ENCODE data around the gene KCNMB2.
"Not testable (repeated sequence)": the region's sequence is repeated elsewhere in the genome, so short reads cannot be mapped to it uniquely, and the experiment has no call there.

Gene KCNMB2

DNA sequence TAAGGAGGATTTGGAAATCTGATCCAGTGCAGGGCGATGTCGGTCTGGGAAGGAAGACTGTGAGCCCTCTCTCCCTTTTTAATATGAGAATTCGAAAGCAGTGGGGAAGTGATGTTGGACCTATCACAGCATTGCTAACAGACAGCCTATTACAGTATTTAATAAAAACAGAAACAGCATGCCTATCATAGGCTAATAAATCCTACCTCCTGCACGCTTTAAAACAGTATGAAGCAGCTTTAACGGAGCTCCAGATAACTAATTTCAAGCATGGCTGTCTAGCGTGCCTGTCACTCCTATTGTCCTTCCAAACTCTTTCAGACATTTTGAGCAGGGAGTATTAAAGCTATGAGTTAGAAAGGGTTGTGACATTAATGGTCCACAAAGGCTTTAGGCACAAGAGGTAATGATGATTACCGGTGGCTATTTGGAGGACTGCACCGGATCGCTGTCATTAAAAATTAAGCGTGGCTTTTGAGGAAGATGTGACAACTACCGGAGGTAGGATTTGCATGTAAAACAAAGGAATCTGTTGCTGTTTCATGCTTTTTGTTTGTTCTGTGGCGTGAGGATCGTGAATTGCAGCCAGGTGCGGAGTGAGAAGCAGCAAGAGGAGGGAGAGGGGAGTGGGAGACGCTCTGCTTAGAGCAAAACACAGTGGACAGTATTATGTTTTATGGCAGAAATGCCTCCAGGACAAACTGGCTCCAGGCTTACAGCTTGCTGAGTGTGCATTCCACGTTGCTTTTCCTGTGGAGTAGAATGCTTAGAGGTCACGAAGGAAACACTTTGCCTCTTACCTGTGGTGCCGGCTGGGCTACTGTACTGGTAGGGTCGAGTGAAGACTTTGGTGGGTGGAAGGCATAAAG, at the start of gene KCNMB2:
Gene KCNMB2, plus strand, starts transcription at position 226 of the 869 bp plus-strand sequence.
- no peak for DNase-seq (ENCODE audit: low read depth)

GRCh38 chr3:178486903-178487302, 49.3 kb upstream of the KCNMB2 start:
- DNase-seq (ENCODE audit: low read depth) = no peak

DNA sequence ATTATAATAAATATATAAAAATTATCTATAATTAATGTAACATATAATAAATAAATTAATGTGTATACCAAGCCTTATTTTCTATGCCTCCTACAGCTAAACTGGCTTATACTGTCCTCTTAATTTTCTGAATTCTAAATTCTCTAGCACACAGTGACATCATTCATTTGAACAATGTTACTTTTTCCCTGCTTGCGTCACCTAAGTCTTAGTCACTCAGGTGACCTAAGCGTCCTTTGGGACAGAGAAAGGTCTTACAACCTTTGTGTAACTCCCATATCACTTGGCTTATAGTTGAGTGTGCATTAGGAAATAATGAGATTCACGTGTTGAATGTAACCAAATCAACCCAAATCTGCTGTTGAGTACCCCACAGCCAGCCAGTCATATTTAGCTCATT, 48.5 kb upstream of the KCNMB2 start:
- DNase-seq (ENCODE audit: low read depth) = no peak

GRCh38 chr3:178491751-178492150, 44.5 kb upstream of the KCNMB2 start:
- DNase-seq (ENCODE audit: low read depth) = no peak

DNA sequence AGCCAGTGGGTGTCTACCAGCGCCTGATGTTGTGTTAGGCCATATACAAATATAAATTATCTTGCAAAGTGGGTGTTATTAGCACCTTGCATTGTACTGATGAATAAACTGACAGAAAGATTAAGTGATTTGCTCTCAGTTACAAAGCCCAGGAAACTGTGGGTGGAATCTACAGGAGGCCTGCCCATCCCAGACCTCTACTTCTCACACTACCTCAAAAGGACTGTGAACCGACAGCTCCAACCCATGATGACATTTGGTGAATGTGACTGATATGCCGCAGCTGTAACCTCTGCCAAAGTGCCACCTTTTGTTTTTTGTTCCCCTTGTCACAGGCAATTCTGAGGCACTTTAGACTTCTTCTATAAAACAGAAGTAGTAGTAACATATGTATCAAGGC, 43.7 kb upstream of the KCNMB2 start:
- no peak for DNase-seq (ENCODE audit: low read depth)

GRCh38 chr3:178494386-178494785, 41.9 kb upstream of the KCNMB2 start:
- no peak for DNase-seq (ENCODE audit: low read depth)

GRCh38 chr3:178496911-178497310, 39.3 kb upstream of the KCNMB2 start:
- no peak for DNase-seq (ENCODE audit: low read depth)

DNA sequence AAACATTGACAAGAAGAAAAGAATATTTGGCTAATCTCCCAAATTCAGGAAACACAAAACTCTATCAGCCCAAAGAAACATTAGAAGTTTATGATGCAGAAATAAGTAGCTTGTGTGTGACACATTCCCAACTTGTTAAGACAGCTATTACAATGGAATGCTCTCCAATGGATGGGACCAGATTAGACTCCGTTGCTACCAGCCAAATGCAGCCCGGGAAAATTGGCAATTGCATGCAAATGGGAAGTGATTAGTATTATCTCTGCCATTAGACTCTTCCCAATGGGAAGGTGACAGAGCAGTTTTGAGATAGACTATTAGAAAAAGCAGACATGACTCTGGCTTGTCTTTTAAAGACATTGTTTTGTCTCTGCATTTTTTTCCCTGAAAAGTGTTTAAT, 37.4 kb upstream of the KCNMB2 start:
- no peak for DNase-seq (ENCODE audit: low read depth)

DNA sequence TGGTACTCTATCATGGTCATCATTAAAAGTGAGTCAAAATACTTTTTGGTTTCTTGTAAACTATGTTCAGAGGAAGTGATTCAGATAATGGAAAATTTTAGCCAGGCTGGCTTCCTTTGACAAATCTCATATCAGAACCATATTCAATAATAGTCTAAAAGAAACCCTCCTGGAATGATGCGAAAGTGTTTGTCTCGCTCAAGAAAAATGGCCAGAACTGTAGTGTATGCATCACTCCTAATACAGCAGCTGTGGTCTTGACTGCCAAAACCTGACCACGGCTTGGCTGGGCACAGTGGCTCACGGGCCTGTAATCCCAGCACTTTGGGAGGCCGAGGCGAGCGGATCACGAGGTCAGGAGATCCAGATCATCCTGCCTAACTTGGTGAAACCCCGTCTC, 35.6 kb upstream of the KCNMB2 start:
- DNase-seq (ENCODE audit: low read depth) = no peak

DNA sequence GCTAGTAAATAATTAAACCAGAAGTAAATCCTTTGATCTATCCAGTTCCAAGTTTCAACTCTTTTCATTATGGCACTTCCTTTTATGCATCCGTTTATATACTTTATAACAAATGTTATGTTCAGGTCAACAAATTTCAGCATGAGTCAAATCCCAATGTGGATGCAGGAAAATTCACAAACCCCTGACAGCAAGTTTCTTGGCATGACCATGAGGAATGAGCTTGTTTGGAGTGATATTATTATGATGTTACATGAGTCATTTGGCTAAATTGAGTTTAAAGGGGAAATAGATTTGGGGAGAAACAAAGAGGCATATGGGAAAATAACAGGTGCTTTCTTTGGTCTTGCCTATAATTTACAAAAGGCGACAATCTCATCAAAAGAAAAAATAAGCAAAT, 32.1 kb upstream of the KCNMB2 start:
- DNase-seq (ENCODE audit: low read depth) = no peak

GRCh38 chr3:178505832-178506231, 30.4 kb upstream of the KCNMB2 start:
- DNase-seq (ENCODE audit: low read depth) = no peak

DNA sequence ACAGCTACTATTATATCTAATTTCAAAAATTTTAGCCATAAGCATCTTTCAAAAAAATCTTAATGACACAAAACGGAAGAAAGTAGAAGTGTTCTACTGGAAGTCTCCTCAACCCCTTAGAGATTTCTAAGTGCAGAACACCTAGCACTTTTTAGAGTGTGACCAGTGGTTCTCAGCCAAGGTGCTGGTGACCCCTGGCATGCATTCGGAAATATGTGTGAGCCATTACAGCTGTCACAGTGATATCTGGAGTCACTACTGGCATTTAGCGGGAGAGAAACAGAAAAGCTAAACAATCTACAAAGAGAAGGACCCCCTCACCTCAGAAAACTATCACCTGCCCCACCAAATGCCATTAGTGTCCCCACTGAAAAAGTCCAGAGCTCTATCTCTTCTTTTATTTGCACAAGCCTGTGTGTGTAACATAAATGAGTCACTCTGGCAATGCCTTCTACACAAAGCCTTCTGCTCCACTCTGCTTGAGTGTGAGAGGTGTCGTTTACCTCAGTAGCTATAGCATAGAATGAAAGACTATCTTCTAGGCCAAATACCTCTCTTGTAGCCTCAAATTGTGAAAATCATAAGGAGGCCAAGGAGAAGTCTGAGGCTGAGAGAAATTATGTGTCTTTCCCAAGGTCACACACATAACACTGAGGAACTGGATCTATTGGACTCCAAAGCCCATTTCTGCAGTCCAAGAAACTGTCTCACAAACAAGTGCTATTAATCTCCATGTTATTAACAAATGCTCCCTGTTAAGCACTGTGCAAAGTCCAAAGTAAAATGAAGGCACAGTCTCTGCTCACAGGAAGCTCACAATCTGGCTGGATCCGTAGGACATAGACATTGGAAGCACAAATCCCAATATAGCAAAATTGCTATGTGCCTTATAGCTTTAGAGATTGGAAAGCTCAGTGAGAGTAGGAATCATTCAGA, 28.5 kb upstream of the KCNMB2 start:
- DNase-seq (ENCODE audit: low read depth) = no peak

DNA sequence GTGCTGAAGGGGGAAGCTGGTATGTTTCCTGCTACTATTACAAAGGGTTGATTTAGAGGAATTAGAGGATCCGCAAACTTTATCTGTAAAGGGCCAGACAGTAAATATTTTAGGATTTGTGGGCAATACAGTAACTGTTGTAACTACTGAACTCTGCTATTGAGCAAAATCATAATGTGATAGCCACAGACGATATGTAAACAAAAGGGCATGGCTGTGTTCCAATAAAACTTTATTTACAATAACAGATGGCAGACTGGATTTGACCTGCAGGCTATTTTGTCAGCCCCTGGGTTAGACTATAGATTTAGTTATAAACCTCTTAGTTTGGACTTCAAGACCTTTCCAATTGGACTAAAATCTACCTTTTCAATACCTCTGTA, 27.8 kb upstream of the KCNMB2 start:
- DNase-seq (ENCODE audit: low read depth) = no peak

- no peak for DNase-seq (ENCODE audit: low read depth)
These were observed 25.7 kb upstream of the KCNMB2 start for GRCh38 chr3:178510496-178510895.

- DNase-seq (ENCODE audit: low read depth) = no peak
These were observed 23.6 kb upstream of the KCNMB2 start for GRCh38 chr3:178512647-178513046.

DNA sequence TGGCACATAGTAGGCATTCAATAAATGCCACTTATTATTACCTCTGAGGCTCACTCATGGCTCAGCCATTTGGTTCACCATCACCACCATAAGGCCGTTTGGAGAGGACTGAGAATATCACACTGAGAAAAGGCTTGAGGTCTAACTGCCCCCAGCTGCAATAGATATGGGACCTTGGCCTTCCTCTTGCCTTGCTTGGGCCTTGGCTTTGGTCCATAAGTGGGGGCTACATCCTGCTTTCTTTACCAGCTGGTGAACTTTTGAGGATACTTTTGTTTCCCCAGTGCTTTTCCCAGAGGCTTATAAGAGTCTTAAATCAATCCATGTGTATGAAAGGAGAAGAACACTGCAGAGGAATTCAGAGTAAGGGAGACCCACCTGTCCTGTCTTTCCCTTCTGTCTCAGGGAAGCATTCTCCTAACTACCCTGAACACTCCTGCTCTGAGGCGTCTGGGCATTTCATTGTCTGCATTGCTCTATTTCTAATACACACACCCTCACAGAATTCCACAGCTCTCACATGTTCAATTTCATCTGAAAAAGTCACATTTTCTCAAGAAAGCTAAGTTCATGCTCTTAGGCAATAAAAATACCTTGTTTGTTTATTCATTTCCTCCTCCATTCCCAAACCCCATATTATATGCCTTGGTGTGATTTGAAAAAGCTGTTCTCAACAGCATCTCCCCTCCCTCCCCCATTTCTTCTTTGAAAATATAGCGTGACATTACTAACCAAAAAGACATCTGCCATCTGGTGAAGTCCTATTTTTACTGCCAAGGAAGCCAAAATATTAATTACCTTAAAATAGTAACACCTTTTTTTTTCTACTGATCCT, 22.5 kb upstream of the KCNMB2 start:
- no peak for DNase-seq (ENCODE audit: low read depth)

DNA sequence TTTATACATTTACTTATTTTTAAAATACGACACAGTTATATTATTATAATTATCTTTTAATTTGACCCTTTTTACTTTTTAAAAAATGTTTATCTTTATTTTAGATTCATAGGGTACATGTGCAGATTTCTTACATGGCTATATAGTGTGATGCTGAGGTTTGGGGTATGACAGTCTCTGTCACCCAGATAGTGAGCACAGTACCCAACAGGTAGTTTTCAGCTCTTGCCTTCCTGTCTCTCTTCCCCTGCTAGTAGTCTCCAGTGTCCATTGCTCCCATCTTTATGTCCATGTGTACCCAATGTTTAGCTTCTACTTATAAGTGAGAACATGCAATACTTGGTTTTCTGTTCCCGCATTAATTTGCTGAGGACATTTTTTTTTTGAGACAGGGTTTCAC, 21.8 kb upstream of the KCNMB2 start:
- DNase-seq (ENCODE audit: low read depth) = no peak

GRCh38 chr3:178515076-178515744, 21.0 kb upstream of the KCNMB2 start:
- DNase-seq (ENCODE audit: low read depth) = not testable (repeated sequence)

DNA sequence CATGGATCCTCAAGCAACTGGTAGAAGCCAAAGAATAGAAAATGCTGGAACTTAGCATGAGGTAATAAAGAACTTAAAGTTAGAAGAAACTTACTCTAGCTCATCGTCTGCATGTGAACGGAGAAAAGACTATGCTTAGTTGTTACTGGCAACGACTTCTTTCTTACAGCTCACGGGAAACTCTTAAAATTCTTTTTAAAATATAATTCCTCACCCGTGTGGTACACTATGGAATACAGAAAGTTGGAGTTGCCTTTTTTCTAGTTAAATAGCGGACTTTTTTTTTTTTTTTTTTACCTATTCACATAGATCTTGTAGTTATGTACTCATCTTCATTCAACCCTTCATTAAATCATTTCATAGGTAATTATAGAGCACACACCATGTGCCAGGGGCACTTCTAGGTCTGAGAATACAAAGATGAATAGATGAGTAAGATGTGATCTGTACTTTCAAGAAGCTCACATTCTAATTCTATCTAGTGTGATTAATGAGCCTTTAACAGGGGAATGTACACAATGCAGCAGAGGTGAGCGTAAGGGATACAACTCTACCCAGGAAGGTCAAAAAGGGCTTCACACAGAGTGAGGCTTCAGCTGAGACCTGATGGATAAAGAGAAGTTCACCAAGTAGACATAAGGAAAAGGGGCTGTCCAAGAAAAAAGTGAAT, 18.4 kb upstream of the KCNMB2 start:
- no peak for DNase-seq (ENCODE audit: low read depth)

DNA sequence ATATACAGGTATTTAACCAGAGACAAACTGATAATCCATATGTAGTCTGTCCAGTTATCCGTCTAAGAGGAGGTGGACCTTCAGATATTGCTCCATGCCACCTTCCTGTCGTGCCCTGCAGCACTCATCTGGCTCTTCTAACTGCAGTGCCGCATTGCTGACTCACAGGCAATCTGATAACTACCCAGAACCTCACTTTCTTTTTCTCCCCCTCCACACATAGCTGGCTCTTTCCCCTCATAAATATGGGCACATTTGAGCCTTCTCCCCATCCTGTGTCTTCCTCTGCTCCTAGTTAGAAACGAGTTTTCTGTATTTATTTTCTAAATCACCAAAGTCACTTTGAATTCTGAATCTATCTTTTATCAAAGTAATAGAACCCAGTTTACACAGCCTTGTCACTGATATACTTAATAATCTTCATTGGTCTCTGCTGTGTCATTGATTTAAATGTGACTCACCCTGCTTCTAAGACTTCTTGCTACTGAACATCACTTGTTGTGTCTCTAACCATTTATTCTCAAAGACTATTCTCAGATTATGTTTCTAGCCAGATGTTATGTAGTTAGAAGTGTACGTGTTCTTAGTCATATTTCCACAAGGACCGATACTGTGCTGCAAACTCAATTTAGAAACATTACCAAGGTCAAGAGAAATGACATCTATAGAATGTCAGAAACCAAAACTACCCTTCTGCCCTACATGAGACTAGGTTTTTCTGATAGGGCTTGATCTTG, 17.4 kb upstream of the KCNMB2 start:
- no peak for DNase-seq (ENCODE audit: low read depth)

Data from activated T-cell treated with anti-CD3 and anti-CD28 coated beads for 48 hours (primary cell).